ENCODE data around the gene KDM7A.

DNA sequence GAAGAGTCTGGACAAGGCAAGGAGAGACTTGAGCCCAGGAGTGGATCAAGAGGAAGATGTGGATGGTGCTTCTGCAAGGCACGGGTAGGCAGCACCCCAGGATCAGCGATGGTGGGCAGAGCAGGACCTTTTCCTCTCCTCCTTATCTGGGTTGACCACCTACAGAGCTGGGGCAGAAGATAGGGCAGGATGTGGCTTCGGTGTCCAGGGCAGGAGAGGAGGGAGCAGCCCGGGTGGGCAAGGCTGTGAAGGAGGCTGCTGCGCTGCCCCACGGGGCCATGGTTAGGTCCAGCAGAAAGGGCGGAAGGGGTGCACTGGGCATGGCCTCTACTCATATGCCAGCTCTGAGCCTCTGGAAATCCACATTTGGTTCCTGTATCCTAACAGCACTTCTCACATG lies 94.0 kb downstream of the KDM7A start:
- TF ChIP-seq, protein P1, sequence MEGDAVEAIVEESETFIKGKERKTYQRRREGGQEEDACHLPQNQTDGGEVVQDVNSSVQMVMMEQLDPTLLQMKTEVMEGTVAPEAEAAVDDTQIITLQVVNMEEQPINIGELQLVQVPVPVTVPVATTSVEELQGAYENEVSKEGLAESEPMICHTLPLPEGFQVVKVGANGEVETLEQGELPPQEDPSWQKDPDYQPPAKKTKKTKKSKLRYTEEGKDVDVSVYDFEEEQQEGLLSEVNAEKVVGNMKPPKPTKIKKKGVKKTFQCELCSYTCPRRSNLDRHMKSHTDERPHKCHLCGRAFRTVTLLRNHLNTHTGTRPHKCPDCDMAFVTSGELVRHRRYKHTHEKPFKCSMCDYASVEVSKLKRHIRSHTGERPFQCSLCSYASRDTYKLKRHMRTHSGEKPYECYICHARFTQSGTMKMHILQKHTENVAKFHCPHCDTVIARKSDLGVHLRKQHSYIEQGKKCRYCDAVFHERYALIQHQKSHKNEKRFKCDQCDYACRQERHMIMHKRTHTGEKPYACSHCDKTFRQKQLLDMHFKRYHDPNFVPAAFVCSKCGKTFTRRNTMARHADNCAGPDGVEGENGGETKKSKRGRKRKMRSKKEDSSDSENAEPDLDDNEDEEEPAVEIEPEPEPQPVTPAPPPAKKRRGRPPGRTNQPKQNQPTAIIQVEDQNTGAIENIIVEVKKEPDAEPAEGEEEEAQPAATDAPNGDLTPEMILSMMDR (conservative IDR thresholded peaks at IDR 0.05; ENCODE audit: low read length) = no peak
- TF ChIP-seq EZH2phosphoT487 (IDR thresholded peaks at IDR 0.05; ENCODE audit: borderline replicate concordance, low read depth, low read length) = no peak

Measured in OCI-LY7 (cell line).